Small intestine (tissue), 7 donors: ENCODE results near the gene FBXL14. TPM values are rescaled to one million over a fixed set of nuclear protein-coding genes. Genes with fewer than 3 reads are reported as not detected.
A peak's percentile ranks its signal among the peaks of the same experiment; 100 is the strongest.

Source experiments
- DNase-seq, 2 donors: peaks; one replicate each; pipeline versions ENCODE4 v3.0.0 to v3.0.0-alpha.2; 2013
- FAIRE-seq: peaks from 2 replicates; lab custom pipeline; 2012; peaks lifted over from hg19 to GRCh38; lab: Jason Lieb, UNC
- H3K27ac ChIP-seq, 3 donors: one replicate each; pipeline ENCODE4 v1.5.1; 2013; ENCODE audit warnings: low read length in 2 of 3, mild to moderate bottlenecking in 2 of 3, control low read depth in 1 of 3, inconsistent platforms in 1 of 3, low read depth in 1 of 3, moderate library complexity in 1 of 3
- H3K27me3 ChIP-seq, 3 donors: one replicate each; pipeline ENCODE4 v1.6.1; 2013; ENCODE audit warnings: low read length in 3 of 3, inconsistent platforms in 1 of 3; ENCODE audit not compliant: control insufficient read depth in 3 of 3, insufficient read depth in 3 of 3
- H3K36me3 ChIP-seq, 3 donors: one replicate each; pipeline ENCODE4 v1.6.1; 2013; ENCODE audit warnings: low read length in 3 of 3, inconsistent platforms in 1 of 3, low read depth in 1 of 3, mild to moderate bottlenecking in 1 of 3, moderate library complexity in 1 of 3; ENCODE audit not compliant: control insufficient read depth in 3 of 3, insufficient read depth in 2 of 3
- H3K4me1 ChIP-seq, 3 donors: one replicate each; pipeline ENCODE4 v1.6.1; 2013; ENCODE audit warnings: low read length in 2 of 3, inconsistent platforms in 1 of 3, low read depth in 1 of 3, mild to moderate bottlenecking in 1 of 3, moderate library complexity in 1 of 3; ENCODE audit not compliant: control insufficient read depth in 3 of 3, insufficient read depth in 2 of 3
- H3K4me3 ChIP-seq, 3 donors: one replicate each; pipeline ENCODE4 v1.5.1; 2013; ENCODE audit warnings: low read length in 3 of 3, control low read depth in 1 of 3, inconsistent platforms in 1 of 3, low read depth in 1 of 3, mild to moderate bottlenecking in 1 of 3, moderate library complexity in 1 of 3
- H3K9me3 ChIP-seq, 2 donors: one replicate each; pipeline ENCODE4 v1.6.1; 2013; ENCODE audit warnings: low read depth in 1 of 2, low read length in 1 of 2; ENCODE audit not compliant: control insufficient read depth in 2 of 2, insufficient read depth in 1 of 2
- WGBS, 3 donors: extraction: QIAGEN DNeasy Blood & Tissue Kit; methylation state at CpG; one replicate each; pipeline ENCODE4 v1.1.7; 2013; 5-methylcytosine and 5-hydroxymethylcytosine counted together
- polyA plus RNA-seq, 4 donors: library from polyadenylated mRNA; stranded (reverse) in 3 of 4; unstranded in 1 of 4; fragments of 200-250 nt in 3 of 4; fragments of 120-200 nt in 1 of 4; gene quantifications; one replicate each; pipeline versions ENCODE4 v1.2.1 to v1.2.3, GENCODE V29; 2013
- donor health status: healthy with polysubstance abuse.
- donor health status: control.
- donor health status: control.
- donor health status: Bipolar disorder and iron deficiency.
- donor health status: healthy.

Gene FBXL14
- polyA plus RNA-seq, 4 donors = 3.5 to 15.7 (median 8.9) TPM

GRCh38 chr12:1614360-1614759 lies 20.0 kb upstream of the FBXL14 start:
- Histone ChIP-seq H3K27me3 (no peaks in the 10 kb centered on the region), H3K9me3 (no peaks in the 10 kb centered on the region), H3K4me3 (no peak overlapping the region), H3K36me3 (no peaks in the 10 kb centered on the region), H3K27ac (no peak overlapping the region), H3K4me1 (peaks cover 0 to 9% (median 0%) of the 10 kb centered on the region in 3 donors)
- no peak for FAIRE-seq
- 84 to 97% (median 85%) methylated on average over 6 of the region's 6 CpGs for WGBS, 3 donors
- DNase-seq = no peak

GRCh38 chr12:1613860-1614259 lies 19.5 kb upstream of the FBXL14 start:
- Histone ChIP-seq H3K9me3 (no peaks in the 10 kb centered on the region), H3K4me1 (peaks cover 0 to 7% (median 0%) of the 10 kb centered on the region in 3 donors), H3K27me3 (no peaks in the 10 kb centered on the region), H3K27ac (no peak overlapping the region), H3K4me3 (no peak overlapping the region), H3K36me3 (no peaks in the 10 kb centered on the region)
- no peak for FAIRE-seq
- no peak for DNase-seq
- 92 to 96% (median 93%) methylated on average over 4 of the region's 4 CpGs for WGBS, 3 donors

- Histone ChIP-seq H3K27me3 (no peaks in the 10 kb centered on the region), H3K4me1 (peaks cover 0 to 3% (median 0%) of the 10 kb centered on the region in 3 donors), H3K9me3 (no peaks in the 10 kb centered on the region), H3K27ac (no peak overlapping the region), H3K36me3 (no peaks in the 10 kb centered on the region), H3K4me3 (no peak overlapping the region)
- DNase-seq (no peak), FAIRE-seq (no peak)
- WGBS, 3 donors = 78 to 88% (median 85%) methylated on average over 13 of the region's 13 CpGs
Observed at GRCh38 chr12:1611803-1612572, 17.6 kb upstream of the FBXL14 start.

GRCh38 chr12:1610072-1610643 lies 15.8 kb upstream of the FBXL14 start:
- Histone ChIP-seq H3K36me3 (no peaks in the 10 kb centered on the region), H3K4me1 (peaks cover 0 to 12% (median 4%) of the 10 kb centered on the region in 3 donors), H3K27me3 (no peaks in the 10 kb centered on the region), H3K27ac (no peak overlapping the region), H3K9me3 (no peaks in the 10 kb centered on the region), H3K4me3 (no peak overlapping the region)
- FAIRE-seq (no peak), DNase-seq (no peak)
- 71 to 80% (median 77%) methylated on average over 7 of the region's 7 CpGs for WGBS, 3 donors

GRCh38 chr12:1608713-1609119 lies 14.3 kb upstream of the FBXL14 start:
- no peaks in the 10 kb centered on the region for H3K36me3 ChIP-seq
- no peak for FAIRE-seq
- 46 to 66% (median 47%) methylated on average over 5 of the region's 5 CpGs for WGBS, 3 donors
- no peaks in the 10 kb centered on the region for H3K9me3 ChIP-seq
- H3K27ac ChIP-seq = no peak overlapping the region
- no peak overlapping the region for H3K4me3 ChIP-seq
- peaks cover 0 to 9% (median 4%) of the 10 kb centered on the region in 3 donors for H3K4me1 ChIP-seq
- no peaks in the 10 kb centered on the region for H3K27me3 ChIP-seq
- no peak for DNase-seq

- Histone ChIP-seq H3K9me3 (no peaks in the 10 kb centered on the region), H3K4me1 (peaks cover 0 to 9% (median 4%) of the 10 kb centered on the region in 3 donors), H3K27me3 (no peaks in the 10 kb centered on the region), H3K36me3 (no peaks in the 10 kb centered on the region), H3K27ac (no peak overlapping the region), H3K4me3 (no peak overlapping the region)
- WGBS, 3 donors = 88 to 96% (median 91%) methylated on average over 3 of the region's 3 CpGs
- FAIRE-seq (no peak), DNase-seq (no peak)
Observed at GRCh38 chr12:1607940-1608712, 13.7 kb upstream of the FBXL14 start.

- Histone ChIP-seq H3K27ac (peak overlapping the region; percentile 71 to 90 (median 78)), H3K36me3 (no peaks in the 10 kb centered on the region), H3K4me1 (peaks cover 0 to 9% (median 4%) of the 10 kb centered on the region in 3 donors), H3K4me3 (peak overlapping the region in 2 of 3 donors; percentile 45 to 47), H3K27me3 (no peaks in the 10 kb centered on the region), H3K9me3 (no peaks in the 10 kb centered on the region)
- FAIRE-seq = no peak
- DNase-seq = peak; percentile 89 to 94
- WGBS, 3 donors = 6 to 12% (median 8%) methylated on average over 12 of the region's 12 CpGs
Observed at GRCh38 chr12:1606021-1606622, 11.7 kb upstream of the FBXL14 start.
